Epithelial cell of proximal tubule (primary cell): ENCODE data around the gene CDH4. TPM values are rescaled to one million over a fixed set of nuclear protein-coding genes. Genes with fewer than 3 reads are reported as not detected.

Experiments used
- DNase-seq: peaks from one replicate; pipeline ENCODE4 v3.0.0-alpha.2; 2011; ENCODE audit warnings: low read depth
- H3K4me3 ChIP-seq: 2 replicates; pipeline ENCODE4 v1.5.1; 2011; ENCODE audit warnings: low read depth, mild to moderate bottlenecking, low read length
- total RNA-seq: library from RNA; depleted of rRNA; stranded (reverse); fragments of >200 nt; gene quantifications from 2 replicates; pipeline ENCODE4 v1.2.3, GENCODE V29; 2015
- TF ChIP-seq, protein P1 (sequence below): conservative IDR thresholded peaks from 2 replicates; pipeline ENCODE4 v1.5.1; 2012; ENCODE audit warnings: low read depth, mild to moderate bottlenecking, low read length

Gene CDH4
- total RNA-seq, 1 donor from 2014 or later: 17.1 TPM

DNA sequence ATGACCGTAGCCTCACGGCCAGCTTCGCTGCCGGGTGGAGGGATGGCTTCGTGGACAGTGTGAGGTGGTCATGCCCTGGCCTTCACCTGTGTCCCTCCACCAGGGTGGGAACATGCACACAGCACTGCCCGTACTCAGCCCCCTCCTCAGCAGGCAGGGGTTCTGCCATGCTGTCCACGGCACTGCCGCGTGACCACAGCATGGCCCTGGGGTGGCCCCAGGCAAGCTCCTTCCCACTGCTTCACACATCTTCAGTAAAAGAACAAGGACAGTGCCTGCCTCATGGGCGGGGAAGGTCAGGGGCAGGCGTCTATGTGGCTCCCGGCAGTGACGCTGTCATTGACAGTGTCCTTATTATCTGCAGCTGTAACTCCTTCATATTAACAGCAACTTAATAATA, 607.7 kb downstream of the CDH4 start:
- TF ChIP-seq, protein P1, sequence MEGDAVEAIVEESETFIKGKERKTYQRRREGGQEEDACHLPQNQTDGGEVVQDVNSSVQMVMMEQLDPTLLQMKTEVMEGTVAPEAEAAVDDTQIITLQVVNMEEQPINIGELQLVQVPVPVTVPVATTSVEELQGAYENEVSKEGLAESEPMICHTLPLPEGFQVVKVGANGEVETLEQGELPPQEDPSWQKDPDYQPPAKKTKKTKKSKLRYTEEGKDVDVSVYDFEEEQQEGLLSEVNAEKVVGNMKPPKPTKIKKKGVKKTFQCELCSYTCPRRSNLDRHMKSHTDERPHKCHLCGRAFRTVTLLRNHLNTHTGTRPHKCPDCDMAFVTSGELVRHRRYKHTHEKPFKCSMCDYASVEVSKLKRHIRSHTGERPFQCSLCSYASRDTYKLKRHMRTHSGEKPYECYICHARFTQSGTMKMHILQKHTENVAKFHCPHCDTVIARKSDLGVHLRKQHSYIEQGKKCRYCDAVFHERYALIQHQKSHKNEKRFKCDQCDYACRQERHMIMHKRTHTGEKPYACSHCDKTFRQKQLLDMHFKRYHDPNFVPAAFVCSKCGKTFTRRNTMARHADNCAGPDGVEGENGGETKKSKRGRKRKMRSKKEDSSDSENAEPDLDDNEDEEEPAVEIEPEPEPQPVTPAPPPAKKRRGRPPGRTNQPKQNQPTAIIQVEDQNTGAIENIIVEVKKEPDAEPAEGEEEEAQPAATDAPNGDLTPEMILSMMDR: no peak
- no peak for DNase-seq

DNA sequence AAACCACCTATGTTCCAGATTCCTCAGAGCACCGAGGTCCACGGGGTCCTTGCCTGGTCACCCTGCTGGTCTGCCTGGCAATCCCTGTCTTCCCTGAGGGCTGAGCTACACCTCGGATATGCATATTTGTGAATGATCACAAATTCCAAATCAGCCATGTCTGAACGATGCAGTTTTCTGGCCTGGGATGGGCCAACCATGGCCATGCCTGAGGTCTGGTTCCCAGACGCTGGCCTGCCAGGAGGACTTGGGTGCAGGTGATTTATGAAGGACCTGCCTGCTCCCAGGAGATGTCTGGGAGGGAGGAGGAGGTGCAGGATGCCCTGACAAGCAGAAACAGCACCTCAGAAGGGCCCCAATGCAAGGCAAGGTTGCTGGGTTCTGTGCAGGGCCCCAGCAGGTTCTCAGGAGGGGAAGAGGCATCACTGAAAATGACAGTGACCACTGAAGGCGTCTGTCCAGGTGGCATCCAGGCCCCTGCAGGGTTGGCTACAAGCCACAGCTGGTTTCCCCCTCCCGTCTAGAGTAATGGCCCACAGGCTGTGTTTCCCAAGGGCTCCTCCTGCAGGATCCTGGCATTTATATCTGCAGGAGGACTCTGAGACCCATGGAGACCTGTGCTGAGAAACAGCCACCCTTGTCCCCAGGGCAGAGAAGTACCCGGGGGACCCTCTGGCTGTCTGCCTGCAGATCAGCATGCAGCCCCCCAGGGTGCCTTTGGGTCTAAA, 608.4 kb downstream of the CDH4 start:
- TF ChIP-seq, protein P1: no peak
- H3K4me3 ChIP-seq: no peak overlapping the region
- no peak for DNase-seq

More for the DNA sequence above, 607.7 kb downstream of the CDH4 start:
- H3K4me3 ChIP-seq: no peak overlapping the region

DNA sequence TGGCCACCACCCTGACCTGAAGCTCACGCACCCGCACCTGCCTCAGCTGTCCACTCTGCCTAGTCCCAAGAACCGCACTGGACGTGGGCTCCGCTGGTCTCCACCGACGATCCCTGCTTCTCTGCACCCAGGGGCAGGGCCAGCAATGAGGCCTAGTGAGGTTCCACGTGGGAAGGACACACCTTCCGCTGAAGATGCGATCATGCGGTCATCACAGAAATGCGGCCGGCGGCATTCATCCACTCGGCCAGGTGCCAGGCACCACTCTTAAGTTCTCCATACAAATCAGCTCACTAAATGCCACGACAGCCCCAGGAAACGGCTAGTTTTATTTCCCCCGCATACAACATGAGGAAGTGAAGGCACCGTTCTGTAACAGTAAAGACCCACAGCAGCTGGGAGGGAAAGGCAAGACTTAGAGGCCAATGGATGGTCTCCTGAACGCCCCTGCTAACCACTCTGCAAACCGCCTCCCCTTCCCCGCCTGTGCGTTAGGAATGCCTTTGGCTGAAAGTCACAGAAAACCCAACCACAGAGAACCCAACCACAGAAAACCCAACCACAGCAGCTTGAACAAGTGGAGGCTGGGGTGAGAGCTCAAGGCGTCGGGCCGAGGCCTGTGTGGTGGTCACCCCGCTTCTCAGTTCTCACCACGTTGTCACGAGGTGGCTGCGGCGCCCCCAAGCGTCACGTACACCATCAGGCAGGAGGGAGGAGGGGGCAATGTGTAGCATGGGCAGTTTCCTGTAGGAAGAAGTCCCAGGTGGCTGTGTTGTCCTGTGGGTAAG, 609.2 kb downstream of the CDH4 start:
- no peak for DNase-seq
- H3K4me3 ChIP-seq: no peak overlapping the region
- TF ChIP-seq, protein P1: no peak

DNA sequence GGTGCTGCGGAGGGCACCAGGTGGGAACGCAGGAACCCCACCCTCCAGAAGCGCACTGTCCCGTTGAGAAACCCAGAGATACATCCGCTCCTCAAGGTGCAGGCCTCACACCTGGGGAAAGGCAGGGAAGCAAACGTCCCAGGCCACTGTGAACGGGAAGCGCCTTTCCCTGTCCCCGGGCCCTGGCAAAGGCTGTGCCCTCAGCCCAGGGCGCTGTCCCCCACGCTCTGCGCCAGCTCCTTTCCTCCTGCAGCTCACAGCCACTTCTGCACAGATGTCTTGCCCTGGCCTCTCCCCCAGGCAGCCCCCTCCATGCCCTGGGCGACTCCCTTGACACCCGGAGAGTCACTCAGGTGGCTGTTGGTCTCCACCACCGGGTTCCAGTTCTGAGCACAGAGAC, 609.8 kb downstream of the CDH4 start:
- TF ChIP-seq, protein P1: no peak
- H3K4me3 ChIP-seq: no peak overlapping the region
- no peak for DNase-seq

DNA sequence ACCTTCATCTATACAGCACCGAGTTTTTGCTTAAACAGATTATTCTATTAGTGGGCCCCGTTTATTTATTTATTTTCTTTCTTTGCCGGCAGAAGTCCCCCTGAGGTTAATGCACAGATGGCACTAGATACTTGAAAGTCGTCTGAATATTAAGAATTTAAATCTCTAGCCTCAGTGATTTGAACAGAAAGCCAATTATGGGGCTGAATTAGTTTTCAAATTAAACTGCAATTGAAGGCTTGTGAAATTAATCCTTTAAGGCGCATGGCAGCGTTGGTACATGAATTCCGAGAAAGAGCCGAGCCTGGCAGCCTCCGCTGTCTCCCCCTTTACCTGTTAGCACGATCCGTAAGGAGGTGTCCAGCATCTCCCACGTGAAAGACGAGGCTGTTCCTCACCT, 610.8 kb downstream of the CDH4 start:
- no peak for DNase-seq
- TF ChIP-seq, protein P1: no peak
- H3K4me3 ChIP-seq: no peak overlapping the region

DNA sequence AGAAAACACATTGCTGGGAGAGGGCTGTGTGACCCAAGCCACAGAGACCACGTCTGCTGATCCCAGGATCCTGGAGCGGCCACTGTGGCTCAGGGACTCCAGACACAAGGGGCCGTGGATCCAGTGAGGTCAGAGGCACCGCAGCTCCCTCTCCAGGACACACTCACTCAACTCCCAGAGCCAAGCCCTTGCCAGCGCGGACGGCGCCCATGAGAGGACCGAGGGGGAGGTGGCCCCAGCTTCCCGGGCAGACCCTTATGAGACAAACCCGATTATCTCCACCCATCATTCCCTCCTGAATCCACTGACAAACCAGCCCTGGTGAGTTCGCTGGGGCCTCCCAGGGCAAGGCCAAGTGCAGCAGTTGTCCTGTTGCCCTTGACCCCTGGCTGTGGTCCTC, 612.4 kb downstream of the CDH4 start:
- TF ChIP-seq, protein P1: no peak
- no peak for DNase-seq
- no peak overlapping the region for H3K4me3 ChIP-seq
